Hepatocyte (in vitro differentiated cells): ENCODE data around the gene TLK2. TPM values are rescaled to one million over a fixed set of nuclear protein-coding genes. Genes with fewer than 3 reads are reported as not detected.

Experiments used
- DNase-seq: peaks from one replicate; pipeline ENCODE4 v3.0.0-alpha.2; 2016; ENCODE audit warnings: low spot score
- H2AFZ ChIP-seq: fragments of 200-600 bp; sonication (generic); 2 replicates; pipeline ENCODE4 v1.6.0; 2016; ENCODE audit warnings: antibody characterized with exemption, mild to moderate bottlenecking
- H3K27ac ChIP-seq: fragments of 200-600 bp; sonication (generic); 2 replicates; pipeline ENCODE4 v1.5.1; 2016; ENCODE audit warnings: mild to moderate bottlenecking
- H3K27me3 ChIP-seq: fragments of 200-600 bp; sonication (generic); 2 replicates; pipeline ENCODE4 v1.6.1; 2016
- H3K36me3 ChIP-seq: fragments of 200-600 bp; sonication (generic); replicated peaks from 2 replicates; pipeline ENCODE4 v1.5.1; 2016; ENCODE audit warnings: low read depth; ENCODE audit not compliant: insufficient read depth
- H3K4me1 ChIP-seq: fragments of 200-600 bp; sonication (generic); 2 replicates; pipeline ENCODE4 v1.5.1; 2016; ENCODE audit warnings: mild to moderate bottlenecking, moderate library complexity; ENCODE audit not compliant: insufficient read depth
- H3K4me2 ChIP-seq: fragments of 200-600 bp; sonication (generic); 2 replicates; pipeline ENCODE4 v1.6.0; 2016
- H3K4me3 ChIP-seq: fragments of 200-600 bp; sonication (generic); 2 replicates; pipeline ENCODE4 v1.5.1; 2016; ENCODE audit warnings: mild to moderate bottlenecking
- H3K79me2 ChIP-seq: fragments of 200-600 bp; sonication (generic); 2 replicates; pipeline ENCODE4 v1.6.0; 2017; ENCODE audit warnings: mild to moderate bottlenecking
- H3K9me2 ChIP-seq: fragments of 200-600 bp; sonication (generic); replicated peaks from 2 replicates; pipeline ENCODE4 v1.6.0; 2017; ENCODE audit warnings: mild to moderate bottlenecking; ENCODE audit not compliant: insufficient read depth
- H3K9me3 ChIP-seq: fragments of 200-600 bp; sonication (generic); 2 replicates; pipeline ENCODE4 v1.5.1; 2016; ENCODE audit warnings: low read depth, mild to moderate bottlenecking
- H4K20me1 ChIP-seq: fragments of 200-600 bp; sonication (generic); 2 replicates; pipeline ENCODE4 v1.6.0; 2016; ENCODE audit warnings: mild to moderate bottlenecking; ENCODE audit not compliant: insufficient read depth, poor library complexity, severe bottlenecking
- CTCF ChIP-seq: fragments of 200-600 bp; sonication (generic); IDR thresholded peaks from 2 replicates; pipeline ENCODE4 v1.5.1; 2016; ENCODE audit warnings: antibody characterized with exemption, mild to moderate bottlenecking; ENCODE audit not compliant: poor library complexity
- EZH2 ChIP-seq: fragments of 200-600 bp; sonication (generic); IDR thresholded peaks from 2 replicates; pipeline ENCODE4 v1.6.1; 2016; ENCODE audit warnings: antibody characterized with exemption, mild to moderate bottlenecking, borderline replicate concordance
- EZH2phosphoT487 ChIP-seq: fragments of 200-600 bp; sonication (generic); IDR thresholded peaks from one replicate; pipeline ENCODE4 v1.6.1; 2018; ENCODE audit warnings: antibody characterized with exemption, mild to moderate bottlenecking, low read depth, moderate library complexity; ENCODE audit not compliant: unreplicated experiment, severe bottlenecking
- WGBS: methylation state at CpG from one replicate; pipeline ENCODE4 v1.1.6; 2016; ENCODE audit warnings: low lambda C conversion rate; ENCODE audit errors: missing lambda C conversion rate; 5-methylcytosine and 5-hydroxymethylcytosine counted together
- polyA plus RNA-seq: library from polyadenylated mRNA; unstranded; fragments of >200 nt; fragmentation: Nextera tagmentation; extraction: Ambion mirVana; gene quantifications from 2 replicates; pipeline ENCODE4 v1.2.1, GENCODE V29; 2016
- total RNA-seq: library from RNA; depleted of rRNA; stranded (reverse); fragments of >200 nt; gene quantifications from 2 replicates; pipeline ENCODE4 v1.2.3, GENCODE V29; 2014

TLK2 gene
- total and polyA plus RNA-seq, 2 experiments from 2014 or later, result 19.4 to 44.7 TPM

GRCh38 chr17:62580947-62581346, 102.3 kb downstream of the TLK2 start:
- Histone ChIP-seq H3K4me3 (no peak overlapping the region), H3K9me3 (no peaks in the 10 kb centered on the region), H3K4me1 (no peaks in the 10 kb centered on the region), H2AFZ (no peak overlapping the region), H3K27me3 (no peaks in the 10 kb centered on the region), H3K27ac (no peak overlapping the region), H3K4me2 (no peak overlapping the region), H3K9me2 (no peaks in the 10 kb centered on the region), H4K20me1 (no peaks in the 10 kb centered on the region), H3K79me2 (no peaks in the 10 kb centered on the region), H3K36me3 (no peaks in the 10 kb centered on the region)
- TF ChIP-seq CTCF, result no peak
- no peak for TF ChIP-seq EZH2phosphoT487
- WGBS, result 99% methylated on average over 2 of the region's 2 CpGs
- no peak for DNase-seq

- 78% methylated on average over 1 of the region's 1 CpG for WGBS
- no peak overlapping the region for H3K4me3 ChIP-seq
- no peak overlapping the region for H3K4me2 ChIP-seq
- H2AFZ ChIP-seq, result no peak overlapping the region
- no peak for TF ChIP-seq EZH2
- no peak for TF ChIP-seq EZH2phosphoT487
- no peak for TF ChIP-seq CTCF
- no peaks in the 10 kb centered on the region for H3K4me1 ChIP-seq
- no peaks in the 10 kb centered on the region for H3K36me3 ChIP-seq
- DNase-seq, result no peak
- no peaks in the 10 kb centered on the region for H3K9me2 ChIP-seq
- H4K20me1 ChIP-seq, result no peaks in the 10 kb centered on the region
- H3K9me3 ChIP-seq, result no peaks in the 10 kb centered on the region
- H3K27ac ChIP-seq, result no peak overlapping the region
- H3K79me2 ChIP-seq, result no peaks in the 10 kb centered on the region
- H3K27me3 ChIP-seq, result no peaks in the 10 kb centered on the region
Observed at GRCh38 chr17:62581764-62582163, 103.1 kb downstream of the TLK2 start.

GRCh38 chr17:62587554-62587953, 108.9 kb downstream of the TLK2 start:
- no peaks in the 10 kb centered on the region for H3K27me3 ChIP-seq
- no peak overlapping the region for H3K4me3 ChIP-seq
- H3K9me2 ChIP-seq, result no peaks in the 10 kb centered on the region
- WGBS, result 76% methylated on average over 2 of the region's 2 CpGs
- no peaks in the 10 kb centered on the region for H3K79me2 ChIP-seq
- H3K4me2 ChIP-seq, result no peak overlapping the region
- no peaks in the 10 kb centered on the region for H3K9me3 ChIP-seq
- no peaks in the 10 kb centered on the region for H4K20me1 ChIP-seq
- TF ChIP-seq EZH2 (no peak), EZH2phosphoT487 (no peak), CTCF (no peak)
- H3K4me1 ChIP-seq, result no peaks in the 10 kb centered on the region
- DNase-seq, result no peak
- H3K36me3 ChIP-seq, result no peaks in the 10 kb centered on the region
- no peak overlapping the region for H3K27ac ChIP-seq
- no peak overlapping the region for H2AFZ ChIP-seq

GRCh38 chr17:62588109-62588508, 109.5 kb downstream of the TLK2 start:
- Histone ChIP-seq H3K9me2 (no peaks in the 10 kb centered on the region), H3K4me2 (no peak overlapping the region), H3K9me3 (no peaks in the 10 kb centered on the region), H3K79me2 (no peaks in the 10 kb centered on the region), H3K27me3 (no peaks in the 10 kb centered on the region), H3K4me3 (no peak overlapping the region), H3K36me3 (no peaks in the 10 kb centered on the region), H3K4me1 (no peaks in the 10 kb centered on the region), H3K27ac (no peak overlapping the region), H4K20me1 (no peaks in the 10 kb centered on the region), H2AFZ (no peak overlapping the region)
- WGBS, result 97% methylated on average over 7 of the region's 7 CpGs
- TF ChIP-seq EZH2phosphoT487, result no peak
- TF ChIP-seq EZH2, result no peak
- no peak for TF ChIP-seq CTCF
- DNase-seq, result no peak
